OCI-LY7 (cell line): Measurements from ENCODE around the gene DNER.

ENCODE experiments used
- CTCF ChIP-seq: fragments of 200-600 bp; sonication (generic); conservative IDR thresholded peaks from 2 replicates; pipeline ENCODE4 v1.5.1; 2014; ENCODE audit warnings: mild to moderate bottlenecking, antibody characterized with exemption, low read length, moderate library complexity, mixed read lengths
- EZH2phosphoT487 ChIP-seq: fragments of 200-600 bp; sonication (generic); IDR thresholded peaks from 2 replicates; pipeline ENCODE4 v1.6.1; 2018; ENCODE audit warnings: low read depth, borderline replicate concordance, mild to moderate bottlenecking, mixed run types, antibody characterized with exemption, low read length, moderate library complexity, mixed read lengths

GRCh38 chr2:229596796-229597195 lies 117.6 kb downstream of the DNER start:
- TF ChIP-seq CTCF (no peak), EZH2phosphoT487 (no peak)
